GM21576 (cell line): Measurements from ENCODE around the gene NUDT17.
"Not testable (repeated sequence)": the region's sequence is repeated elsewhere in the genome, so short reads cannot be mapped to it uniquely, and the experiment has no call there.

Experiments used
- ATAC-seq: cut with Tn5 transposase; IDR thresholded peaks from one replicate; pipeline ENCODE4 v1.9.1; 2021; ENCODE audit warnings: mild to moderate bottlenecking, moderate library complexity; ENCODE audit not compliant: unreplicated experiment

Gene NUDT17

GRCh38 chr1:145845514-145846161 lies at the start of gene NUDT17:
Gene NUDT17 (plus strand): TSS chr1:145845630. CDS start chr1:145845641, 11 bp downstream.
- peak; percentile 48 for ATAC-seq

- no peak for ATAC-seq
Measured at GRCh38 chr1:145796753-145797152, 48.7 kb upstream of the NUDT17 start.

GRCh38 chr1:145799806-145800205 lies 45.6 kb upstream of the NUDT17 start:
- no peak for ATAC-seq

- ATAC-seq = no peak
Measured at GRCh38 chr1:145804235-145805045, 41.0 kb upstream of the NUDT17 start.

- no peak for ATAC-seq
Measured at GRCh38 chr1:145805057-145805456, 40.4 kb upstream of the NUDT17 start.

- no peak for ATAC-seq
Measured at GRCh38 chr1:145806408-145806807, 39.0 kb upstream of the NUDT17 start.

- no peak for ATAC-seq
Measured at GRCh38 chr1:145806844-145807243, 38.6 kb upstream of the NUDT17 start.

GRCh38 chr1:145812977-145813810 lies 32.2 kb upstream of the NUDT17 start:
- not testable (repeated sequence) for ATAC-seq

- ATAC-seq = not testable (repeated sequence)
Measured at GRCh38 chr1:145818095-145818494, 27.3 kb upstream of the NUDT17 start.

- ATAC-seq = not testable (repeated sequence)
Measured at GRCh38 chr1:145822779-145823331, 22.6 kb upstream of the NUDT17 start.

GRCh38 chr1:145823565-145824498 lies 21.6 kb upstream of the NUDT17 start, which contains the start of the genes POLR3C and RNF115:
Gene POLR3C (plus strand): TSS chr1:145824200. CDS start chr1:145825777, 1,577 bp downstream.
Gene RNF115 (minus strand): TSS chr1:145824095. CDS start chr1:145823873, 222 bp downstream.
- ATAC-seq = peak; percentile 76

- no peak for ATAC-seq
Measured at GRCh38 chr1:145824499-145824842, 21.0 kb upstream of the NUDT17 start.

- ATAC-seq = no peak
Measured at GRCh38 chr1:145826030-145826429, 19.4 kb upstream of the NUDT17 start.

GRCh38 chr1:145827966-145828365 lies 17.5 kb upstream of the NUDT17 start:
- no peak for ATAC-seq

GRCh38 chr1:145828367-145829026 lies 16.9 kb upstream of the NUDT17 start:
- peak; percentile 38 for ATAC-seq

- ATAC-seq = not testable (repeated sequence)
Measured at GRCh38 chr1:145830810-145831209, 14.6 kb upstream of the NUDT17 start.

- ATAC-seq = no peak
Measured at GRCh38 chr1:145837656-145838055, 7.8 kb upstream of the NUDT17 start.

GRCh38 chr1:145843031-145843430 lies 2.4 kb upstream of the NUDT17 start:
- ATAC-seq = no peak

- ATAC-seq = peak; percentile 66
Measured at GRCh38 chr1:145845144-145845513, 301 bp upstream of the NUDT17 start.
